ENCODE measurements around the gene ZNF777. TPM values are rescaled to one million over a fixed set of nuclear protein-coding genes. Genes with fewer than 3 reads are reported as not detected.

The ZNF777 gene
- total and polyA plus RNA-seq, 2 experiments from 2014 or later: 2.8 to 7.9 TPM

DNA sequence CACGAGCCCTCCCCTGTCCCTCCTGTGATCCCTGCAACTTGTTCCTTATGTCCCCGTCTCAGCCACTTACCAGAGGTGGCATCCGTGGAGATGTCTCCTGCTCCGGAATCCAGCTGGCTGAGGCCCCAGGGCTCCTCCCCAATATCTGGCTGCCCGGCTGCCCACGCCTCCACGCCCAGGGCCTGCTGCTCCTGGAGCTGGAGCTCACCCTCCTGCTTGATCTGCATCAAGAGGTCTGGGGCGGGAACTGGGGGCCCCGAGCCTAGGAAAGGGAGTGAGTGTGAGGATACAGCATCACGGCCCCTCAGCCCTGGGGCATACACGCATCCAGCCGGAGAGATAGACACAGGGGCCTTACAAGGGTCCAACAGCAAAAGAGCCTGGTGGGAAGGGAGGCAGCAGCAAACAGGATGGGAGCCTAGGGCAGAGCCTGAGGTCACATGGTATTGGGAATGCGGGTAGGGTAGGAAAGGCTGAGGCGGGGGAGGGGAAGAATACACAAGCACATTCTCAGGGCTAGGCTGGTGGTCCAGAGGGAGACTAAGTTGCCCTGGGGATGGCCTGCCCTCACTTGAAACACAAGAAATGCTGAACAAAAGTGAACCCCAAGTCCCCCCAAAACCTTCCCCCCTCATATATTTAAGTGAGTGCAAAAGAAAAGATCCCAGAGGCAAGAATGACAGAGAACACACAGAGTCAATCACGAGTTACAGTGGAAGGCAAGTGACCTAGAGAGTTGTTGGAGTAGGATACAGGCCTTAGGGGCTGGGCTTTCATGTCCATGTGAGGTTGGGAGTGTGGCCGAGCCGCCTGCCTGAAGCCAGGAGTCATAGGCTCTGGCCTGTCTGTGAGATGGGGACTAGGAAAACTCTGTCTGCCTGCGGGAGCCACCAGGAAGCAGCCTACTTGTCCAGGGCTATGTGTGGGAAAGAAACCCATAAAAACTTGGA, 16.9 kb upstream of the ZNF777 start:
- no peaks in the 10 kb centered on the region; the same call in 1 of the 2 replicates for H4K20me1 ChIP-seq (replicated peaks; ENCODE audit: insufficient read depth)
- no peaks in the 10 kb centered on the region for H3F3A ChIP-seq (replicated peaks; ENCODE audit: low read depth)
- Mint-ChIP-seq H3K27me3 (ENCODE audit: insufficient read depth, low read depth, poor library complexity) (peaks cover 7% of the 10 kb centered on the region), H3K27ac (peak overlapping the region; percentile 42), H3K4me3 (no peak overlapping the region; the same call in 2 of the 3 replicates), H3K9me3 (peaks cover 21% of the 10 kb centered on the region), H3K36me3 (ENCODE audit: low read depth) (peaks cover 73% of the 10 kb centered on the region), H3K4me1 (peaks cover 11% of the 10 kb centered on the region; the same call in 2 of the 3 replicates)
- no peak overlapping the region; the same call in 1 of the 2 replicates for H3K27ac ChIP-seq (ENCODE audit: low read depth)
- ATAC-seq (peak; percentile 95), DNase-seq (ENCODE audit: low spot score) (peak; percentile 84)
- peaks cover 4% of the 10 kb centered on the region for H3K4me1 ChIP-seq (ENCODE audit: insufficient read depth)
- H3K27me3 ChIP-seq (ENCODE audit: insufficient read depth): no peaks in the 10 kb centered on the region
- 0 out of 2 replicates have a peak overlapping the region, but pooled peaks have one; percentile 4 for H3K4me3 ChIP-seq
- H3K9me2 ChIP-seq (ENCODE audit: insufficient read depth): no peaks in the 10 kb centered on the region
- H2AFZ ChIP-seq: no peak overlapping the region
- H3K36me3 ChIP-seq (ENCODE audit: insufficient read depth): peaks cover 2% of the 10 kb centered on the region; the same call in 1 of the 2 replicates
- TF ChIP-seq, protein P1, sequence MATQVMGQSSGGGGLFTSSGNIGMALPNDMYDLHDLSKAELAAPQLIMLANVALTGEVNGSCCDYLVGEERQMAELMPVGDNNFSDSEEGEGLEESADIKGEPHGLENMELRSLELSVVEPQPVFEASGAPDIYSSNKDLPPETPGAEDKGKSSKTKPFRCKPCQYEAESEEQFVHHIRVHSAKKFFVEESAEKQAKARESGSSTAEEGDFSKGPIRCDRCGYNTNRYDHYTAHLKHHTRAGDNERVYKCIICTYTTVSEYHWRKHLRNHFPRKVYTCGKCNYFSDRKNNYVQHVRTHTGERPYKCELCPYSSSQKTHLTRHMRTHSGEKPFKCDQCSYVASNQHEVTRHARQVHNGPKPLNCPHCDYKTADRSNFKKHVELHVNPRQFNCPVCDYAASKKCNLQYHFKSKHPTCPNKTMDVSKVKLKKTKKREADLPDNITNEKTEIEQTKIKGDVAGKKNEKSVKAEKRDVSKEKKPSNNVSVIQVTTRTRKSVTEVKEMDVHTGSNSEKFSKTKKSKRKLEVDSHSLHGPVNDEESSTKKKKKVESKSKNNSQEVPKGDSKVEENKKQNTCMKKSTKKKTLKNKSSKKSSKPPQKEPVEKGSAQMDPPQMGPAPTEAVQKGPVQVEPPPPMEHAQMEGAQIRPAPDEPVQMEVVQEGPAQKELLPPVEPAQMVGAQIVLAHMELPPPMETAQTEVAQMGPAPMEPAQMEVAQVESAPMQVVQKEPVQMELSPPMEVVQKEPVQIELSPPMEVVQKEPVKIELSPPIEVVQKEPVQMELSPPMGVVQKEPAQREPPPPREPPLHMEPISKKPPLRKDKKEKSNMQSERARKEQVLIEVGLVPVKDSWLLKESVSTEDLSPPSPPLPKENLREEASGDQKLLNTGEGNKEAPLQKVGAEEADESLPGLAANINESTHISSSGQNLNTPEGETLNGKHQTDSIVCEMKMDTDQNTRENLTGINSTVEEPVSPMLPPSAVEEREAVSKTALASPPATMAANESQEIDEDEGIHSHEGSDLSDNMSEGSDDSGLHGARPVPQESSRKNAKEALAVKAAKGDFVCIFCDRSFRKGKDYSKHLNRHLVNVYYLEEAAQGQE (IDR thresholded peaks at IDR 0.05; ENCODE audit: unreplicated experiment): no peak
- TF ChIP-seq CREB1 (CRISPR knock-in tag; IDR thresholded peaks at IDR 0.05; ENCODE audit: low read depth): 0 out of 2 replicates have a peak, but pooled peaks have one; percentile 12
- peak overlapping the region; percentile 46 for H3K4me2 ChIP-seq
- no peaks in the 10 kb centered on the region for H3K79me2 ChIP-seq (replicated peaks; ENCODE audit: insufficient read depth)

DNA sequence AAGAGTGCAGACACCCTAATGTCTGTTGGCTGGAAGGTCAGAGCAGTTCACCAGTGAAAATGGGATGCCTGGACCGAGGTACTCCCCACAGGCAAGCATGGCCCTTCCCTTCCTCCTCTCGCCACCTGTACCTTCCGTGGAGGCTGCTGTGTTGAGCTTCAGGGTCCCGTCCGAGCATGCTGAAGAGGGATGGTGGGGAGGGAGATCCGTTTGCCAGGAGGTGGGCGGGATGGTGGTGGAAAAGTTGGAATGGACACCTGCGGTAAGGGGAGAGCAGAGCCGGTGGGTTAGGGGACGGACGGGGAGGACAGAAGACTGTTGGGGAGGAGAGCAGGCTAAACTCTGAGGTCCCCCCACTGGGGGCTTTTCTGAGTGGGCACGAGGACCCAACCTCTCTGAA, 15.9 kb upstream of the ZNF777 start:
- no peaks in the 10 kb centered on the region for H3K27me3 ChIP-seq (ENCODE audit: insufficient read depth)
- no peak overlapping the region for H3K4me3 ChIP-seq
- no peak overlapping the region for H3K27ac ChIP-seq (ENCODE audit: low read depth)
- no peak overlapping the region for H3K4me2 ChIP-seq
- no peaks in the 10 kb centered on the region for H3F3A ChIP-seq (replicated peaks; ENCODE audit: low read depth)
- Mint-ChIP-seq H3K4me3 (no peak overlapping the region), H3K9me3 (peaks cover 21% of the 10 kb centered on the region), H3K4me1 (peaks cover 11% of the 10 kb centered on the region; the same call in 2 of the 3 replicates), H3K36me3 (ENCODE audit: low read depth) (peaks cover 83% of the 10 kb centered on the region), H3K27me3 (ENCODE audit: insufficient read depth, low read depth, poor library complexity) (peaks cover 7% of the 10 kb centered on the region), H3K27ac (no peak overlapping the region)
- no peaks in the 10 kb centered on the region for H3K79me2 ChIP-seq (replicated peaks; ENCODE audit: insufficient read depth)
- no peaks in the 10 kb centered on the region; the same call in 1 of the 2 replicates for H4K20me1 ChIP-seq (replicated peaks; ENCODE audit: insufficient read depth)
- DNase-seq (ENCODE audit: low spot score) (no peak), ATAC-seq (no peak)
- no peak overlapping the region for H2AFZ ChIP-seq
- H3K4me1 ChIP-seq (ENCODE audit: insufficient read depth): peaks cover 4% of the 10 kb centered on the region
- no peaks in the 10 kb centered on the region for H3K9me2 ChIP-seq (ENCODE audit: insufficient read depth)
- peaks cover 2% of the 10 kb centered on the region; the same call in 1 of the 2 replicates for H3K36me3 ChIP-seq (ENCODE audit: insufficient read depth)
- no peak for TF ChIP-seq STAT1 (IDR thresholded peaks at IDR 0.05; ENCODE audit: unreplicated experiment)
- no peak for TF ChIP-seq NANOG (IDR thresholded peaks at IDR 0.05; ENCODE audit: borderline replicate concordance)
- TF ChIP-seq ZNF331 (CRISPR knock-in tag; IDR thresholded peaks at IDR 0.05; ENCODE audit: low read depth): no peak
- TF ChIP-seq, protein P1 (IDR thresholded peaks at IDR 0.05; ENCODE audit: unreplicated experiment): no peak
- no peak for TF ChIP-seq ZNF114 (CRISPR knock-in tag; IDR thresholded peaks at IDR 0.05)
- TF ChIP-seq, protein P2, sequence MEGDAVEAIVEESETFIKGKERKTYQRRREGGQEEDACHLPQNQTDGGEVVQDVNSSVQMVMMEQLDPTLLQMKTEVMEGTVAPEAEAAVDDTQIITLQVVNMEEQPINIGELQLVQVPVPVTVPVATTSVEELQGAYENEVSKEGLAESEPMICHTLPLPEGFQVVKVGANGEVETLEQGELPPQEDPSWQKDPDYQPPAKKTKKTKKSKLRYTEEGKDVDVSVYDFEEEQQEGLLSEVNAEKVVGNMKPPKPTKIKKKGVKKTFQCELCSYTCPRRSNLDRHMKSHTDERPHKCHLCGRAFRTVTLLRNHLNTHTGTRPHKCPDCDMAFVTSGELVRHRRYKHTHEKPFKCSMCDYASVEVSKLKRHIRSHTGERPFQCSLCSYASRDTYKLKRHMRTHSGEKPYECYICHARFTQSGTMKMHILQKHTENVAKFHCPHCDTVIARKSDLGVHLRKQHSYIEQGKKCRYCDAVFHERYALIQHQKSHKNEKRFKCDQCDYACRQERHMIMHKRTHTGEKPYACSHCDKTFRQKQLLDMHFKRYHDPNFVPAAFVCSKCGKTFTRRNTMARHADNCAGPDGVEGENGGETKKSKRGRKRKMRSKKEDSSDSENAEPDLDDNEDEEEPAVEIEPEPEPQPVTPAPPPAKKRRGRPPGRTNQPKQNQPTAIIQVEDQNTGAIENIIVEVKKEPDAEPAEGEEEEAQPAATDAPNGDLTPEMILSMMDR (conservative IDR thresholded peaks at IDR 0.05; ENCODE audit: low read depth in 2 of 2): no peak
- no peak for TF ChIP-seq EZH2 (IDR thresholded peaks at IDR 0.05; ENCODE audit: low read depth, unreplicated experiment)
- TF ChIP-seq EZH2phosphoT487 (IDR thresholded peaks at IDR 0.05; ENCODE audit: unreplicated experiment): no peak
- TF ChIP-seq POLR2AphosphoS5 (IDR thresholded peaks at IDR 0.05; ENCODE audit: low read depth): no peak
- TF ChIP-seq CREB1 (CRISPR knock-in tag; IDR thresholded peaks at IDR 0.05; ENCODE audit: low read depth): no peak
- TF ChIP-seq, protein P3, sequence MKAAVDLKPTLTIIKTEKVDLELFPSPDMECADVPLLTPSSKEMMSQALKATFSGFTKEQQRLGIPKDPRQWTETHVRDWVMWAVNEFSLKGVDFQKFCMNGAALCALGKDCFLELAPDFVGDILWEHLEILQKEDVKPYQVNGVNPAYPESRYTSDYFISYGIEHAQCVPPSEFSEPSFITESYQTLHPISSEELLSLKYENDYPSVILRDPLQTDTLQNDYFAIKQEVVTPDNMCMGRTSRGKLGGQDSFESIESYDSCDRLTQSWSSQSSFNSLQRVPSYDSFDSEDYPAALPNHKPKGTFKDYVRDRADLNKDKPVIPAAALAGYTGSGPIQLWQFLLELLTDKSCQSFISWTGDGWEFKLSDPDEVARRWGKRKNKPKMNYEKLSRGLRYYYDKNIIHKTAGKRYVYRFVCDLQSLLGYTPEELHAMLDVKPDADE (IDR thresholded peaks at IDR 0.05): no peak
- TF ChIP-seq JUNB (IDR thresholded peaks at IDR 0.05; ENCODE audit: unreplicated experiment): no peak

Data from GM23338 (cell line).